ENCODE data around the gene MGAT4B. TPM values are rescaled to one million over a fixed set of nuclear protein-coding genes. Genes with fewer than 3 reads are reported as not detected.

MGAT4B gene
- total RNA-seq, 1 experiment from 2014 or later, result 98.2 TPM

GRCh38 chr5:179833056-179833708 lies 26.5 kb upstream of the MGAT4B start:
- DNase-seq (ENCODE audit: low read depth in 1 of 2, low spot score in 2 of 2), result no peak
- H3K36me3 ChIP-seq, result peaks cover 89% of the 10 kb centered on the region
- H3K4me1 ChIP-seq (replicated peaks), result no peaks in the 10 kb centered on the region; the same call in 1 of the 2 replicates
- no peak overlapping the region for H3K4me3 ChIP-seq
- H3K27me3 ChIP-seq (replicated peaks), result no peaks in the 10 kb centered on the region
- H3K9me3 ChIP-seq (replicated peaks), result no peaks in the 10 kb centered on the region
- no peak overlapping the region for H3K27ac ChIP-seq

- Histone ChIP-seq H3K36me3 (peaks cover 89% of the 10 kb centered on the region), H3K4me3 (no peak overlapping the region), H3K27me3 (replicated peaks) (no peaks in the 10 kb centered on the region), H3K9me3 (replicated peaks) (no peaks in the 10 kb centered on the region), H3K4me1 (replicated peaks) (no peaks in the 10 kb centered on the region; the same call in 1 of the 2 replicates), H3K27ac (no peak overlapping the region)
- DNase-seq (ENCODE audit: low read depth in 1 of 2, low spot score in 2 of 2), result no peak
Measured at GRCh38 chr5:179832039-179832745, 25.5 kb upstream of the MGAT4B start.

- Histone ChIP-seq H3K36me3 (peaks cover 89% of the 10 kb centered on the region), H3K27me3 (replicated peaks) (no peaks in the 10 kb centered on the region), H3K4me3 (no peak overlapping the region), H3K9me3 (replicated peaks) (no peaks in the 10 kb centered on the region), H3K4me1 (replicated peaks) (no peaks in the 10 kb centered on the region), H3K27ac (no peak overlapping the region)
- DNase-seq (ENCODE audit: low read depth in 1 of 2, low spot score in 2 of 2), result no peak
Measured at GRCh38 chr5:179830818-179831468, 24.3 kb upstream of the MGAT4B start.

GRCh38 chr5:179829732-179830435 lies 23.2 kb upstream of the MGAT4B start:
- Histone ChIP-seq H3K27me3 (replicated peaks) (no peaks in the 10 kb centered on the region), H3K4me1 (replicated peaks) (no peaks in the 10 kb centered on the region), H3K27ac (no peak overlapping the region), H3K4me3 (no peak overlapping the region), H3K9me3 (replicated peaks) (no peaks in the 10 kb centered on the region), H3K36me3 (peaks cover 93% of the 10 kb centered on the region)
- DNase-seq (ENCODE audit: low read depth in 1 of 2, low spot score in 2 of 2), result no peak

- Histone ChIP-seq H3K4me1 (replicated peaks) (no peaks in the 10 kb centered on the region), H3K36me3 (peaks cover 100% of the 10 kb centered on the region), H3K4me3 (no peak overlapping the region), H3K27me3 (replicated peaks) (no peaks in the 10 kb centered on the region), H3K27ac (no peak overlapping the region), H3K9me3 (replicated peaks) (no peaks in the 10 kb centered on the region)
- DNase-seq (ENCODE audit: low read depth in 1 of 2, low spot score in 2 of 2), result no peak
Measured at GRCh38 chr5:179828756-179829421, 22.2 kb upstream of the MGAT4B start.

GRCh38 chr5:179827680-179828079 lies 21.0 kb upstream of the MGAT4B start:
- Histone ChIP-seq H3K4me3 (no peak overlapping the region), H3K27me3 (replicated peaks) (no peaks in the 10 kb centered on the region), H3K27ac (no peak overlapping the region), H3K36me3 (peaks cover 99% of the 10 kb centered on the region), H3K9me3 (replicated peaks) (no peaks in the 10 kb centered on the region), H3K4me1 (replicated peaks) (peaks cover 1% of the 10 kb centered on the region)
- DNase-seq (ENCODE audit: low read depth in 1 of 2, low spot score in 2 of 2), result no peak

GRCh38 chr5:179825655-179826182 lies 19.1 kb upstream of the MGAT4B start:
- Histone ChIP-seq H3K36me3 (peaks cover 96% of the 10 kb centered on the region), H3K4me3 (no peak overlapping the region), H3K4me1 (replicated peaks) (peaks cover 12% of the 10 kb centered on the region), H3K27ac (no peak overlapping the region), H3K27me3 (replicated peaks) (no peaks in the 10 kb centered on the region), H3K9me3 (replicated peaks) (no peaks in the 10 kb centered on the region)
- no peak for DNase-seq (ENCODE audit: low read depth in 1 of 2, low spot score in 2 of 2)

- Histone ChIP-seq H3K9me3 (replicated peaks) (no peaks in the 10 kb centered on the region), H3K4me3 (no peak overlapping the region), H3K27ac (no peak overlapping the region), H3K27me3 (replicated peaks) (no peaks in the 10 kb centered on the region), H3K4me1 (replicated peaks) (peaks cover 22% of the 10 kb centered on the region), H3K36me3 (peaks cover 86% of the 10 kb centered on the region)
- DNase-seq (ENCODE audit: low read depth in 1 of 2, low spot score in 2 of 2), result no peak
Measured at GRCh38 chr5:179824745-179825112, 18.1 kb upstream of the MGAT4B start.

- peaks cover 80% of the 10 kb centered on the region for H3K36me3 ChIP-seq
- H3K9me3 ChIP-seq (replicated peaks), result no peaks in the 10 kb centered on the region
- H3K27me3 ChIP-seq (replicated peaks), result no peaks in the 10 kb centered on the region
- no peak overlapping the region for H3K27ac ChIP-seq
- H3K4me3 ChIP-seq, result no peak overlapping the region
- peaks cover 28% of the 10 kb centered on the region for H3K4me1 ChIP-seq (replicated peaks)
- DNase-seq (ENCODE audit: low read depth in 1 of 2, low spot score in 2 of 2), result no peak
Measured at GRCh38 chr5:179823937-179824744, 17.5 kb upstream of the MGAT4B start.

- H3K4me1 ChIP-seq (replicated peaks), result peaks cover 40% of the 10 kb centered on the region
- peaks cover 64% of the 10 kb centered on the region for H3K36me3 ChIP-seq
- H3K9me3 ChIP-seq (replicated peaks), result no peaks in the 10 kb centered on the region
- H3K27me3 ChIP-seq (replicated peaks), result no peaks in the 10 kb centered on the region
- H3K27ac ChIP-seq, result no peak overlapping the region
- H3K4me3 ChIP-seq, result peak overlapping the region; percentile 94
- DNase-seq (ENCODE audit: low read depth in 1 of 2, low spot score in 2 of 2), result no peak
Measured at GRCh38 chr5:179822444-179822990, 15.9 kb upstream of the MGAT4B start.

GRCh38 chr5:179822059-179822432 lies 15.4 kb upstream of the MGAT4B start:
- Histone ChIP-seq H3K36me3 (peaks cover 59% of the 10 kb centered on the region), H3K4me3 (peak overlapping the region; percentile 94), H3K4me1 (replicated peaks) (peaks cover 40% of the 10 kb centered on the region), H3K9me3 (replicated peaks) (no peaks in the 10 kb centered on the region), H3K27ac (no peak overlapping the region), H3K27me3 (replicated peaks) (no peaks in the 10 kb centered on the region)
- DNase-seq (ENCODE audit: low read depth in 1 of 2, low spot score in 2 of 2), result no peak

GRCh38 chr5:179821298-179822058 lies 14.8 kb upstream of the MGAT4B start:
- no peaks in the 10 kb centered on the region for H3K27me3 ChIP-seq (replicated peaks)
- peak; percentile 93 to 98 for DNase-seq (ENCODE audit: low read depth in 1 of 2, low spot score in 2 of 2)
- H3K27ac ChIP-seq, result peak overlapping the region; percentile 90
- peaks cover 54% of the 10 kb centered on the region for H3K36me3 ChIP-seq
- peak overlapping the region; percentile 94 for H3K4me3 ChIP-seq
- H3K9me3 ChIP-seq (replicated peaks), result no peaks in the 10 kb centered on the region
- peaks cover 40% of the 10 kb centered on the region for H3K4me1 ChIP-seq (replicated peaks)
